Right lobe of liver (tissue), 6 donors: Measurements from ENCODE around the gene RCCD1. TPM values are rescaled to one million over a fixed set of nuclear protein-coding genes. Genes with fewer than 3 reads are reported as not detected.

Experiments
- ATAC-seq, 4 donors: fragments of 200-7000 bp; cut with Tn5 transposase; one replicate each; pipeline ENCODE4 v1.9.1; 2020; ENCODE audit warnings: mild to moderate bottlenecking in 4 of 4, moderate library complexity in 4 of 4
- DNase-seq, 3 donors: peaks; one replicate each; pipeline ENCODE4 v3.0.0-alpha.2; 2020
- H3K27ac ChIP-seq, 3 donors: fragments of 200-600 bp; one replicate each; pipeline ENCODE4 v1.8.0; 2022
- H3K27me3 ChIP-seq, 2 donors: fragments of 200-600 bp; one replicate each; pipeline ENCODE4 v1.8.0; 2022
- H3K36me3 ChIP-seq, 4 donors: fragments of 200-600 bp; sonication (generic) in 1 of 4; one replicate each; pipeline versions ENCODE4 v1.5.1 to v1.8.0; 2017 to 2022; ENCODE audit warnings: control low read depth in 1 of 4
- H3K4me1 ChIP-seq, 4 donors: fragments of 200-600 bp; sonication (generic) in 1 of 4; one replicate each; pipeline versions ENCODE4 v1.5.1 to v1.8.0; 2017 to 2022; ENCODE audit warnings: control low read depth in 1 of 4
- H3K4me3 ChIP-seq, 3 donors: fragments of 200-600 bp; one replicate each; pipeline ENCODE4 v1.8.0; 2022
- H3K9me3 ChIP-seq, 4 donors: fragments of 200-600 bp; sonication (generic) in 1 of 4; one replicate each; pipeline versions ENCODE4 v1.5.1 to v1.8.0; 2017 to 2022; ENCODE audit warnings: control low read depth in 1 of 4
- CTCF ChIP-seq, 4 donors: fragments of 200-600 bp in 3 of 4; fragments of 450-650 bp in 1 of 4; IDR thresholded peaks; one replicate each; pipeline versions ENCODE4 v1.5.1 to v1.8.0; 2016 to 2022; ENCODE audit warnings: antibody characterized with exemption in 4 of 4, mild to moderate bottlenecking in 2 of 4
- POLR2A ChIP-seq: fragments of 450-650 bp; IDR thresholded peaks from one replicate; pipeline ENCODE4 v1.6.1; 2017; ENCODE audit warnings: antibody characterized with exemption, mild to moderate bottlenecking
- WGBS: methylation state at CpG from one replicate; pipeline ENCODE4 v1.1.6; 2018; ENCODE audit warnings: low coverage, low lambda C conversion rate; ENCODE audit not compliant: insufficient coverage; ENCODE audit errors: missing lambda C conversion rate; 5-methylcytosine and 5-hydroxymethylcytosine counted together
- intact Hi-C, 2 donors: fragments of 100-400 bp; cut with DNase I; formaldehyde crosslinking; loops; one replicate each; pipeline versions ENCODE4 v1.11.2 to v1.14.1; 2022
- total RNA-seq, 6 experiments: library from RNA; depleted of rRNA in 2 of 6; stranded (reverse); fragments of >200 nt in 2 of 6; fragmentation: NEBNext Ultra II Directional in 3 of 6; extraction: Animal tissue kit (Norgen Biotek cat#: 25700) in 3 of 6; gene quantifications; one replicate each; pipeline versions ENCODE4 v1.1.0 to v1.2.4, GENCODE V29; 2016 to 2023
- donor health status: DM: no; HTN: yes; CAD: no.
- donor health status: DM: no; HTN: no; CAD: no.
- donor health status: DM: no; HTN: no; CAD: no.
- donor health status: DM: no; HTN: yes; CAD: no.
- donor health status: DM: no; HTN: yes; CAD: no.

RCCD1 gene
- total RNA-seq, 6 experiments from 2014 or later = 4.8 to 7.9 (median 6.6) TPM

GRCh38 chr15:90933301-90933700, 21.4 kb upstream of the RCCD1 start:
- no peak for DNase-seq
- ATAC-seq = no peak

GRCh38 chr15:90934256-90934948, 20.3 kb upstream of the RCCD1 start:
- ATAC-seq (peak; percentile 48 to 58 (median 51)), DNase-seq (peak; percentile 87 to 88 (median 87))
- 5% methylated on average over 12 of the region's 19 CpGs for WGBS
- no peaks in the 10 kb centered on the region for H3K27me3 ChIP-seq
- peak overlapping the region; percentile 61 to 69 (median 63) for H3K4me3 ChIP-seq
- H3K9me3 ChIP-seq = no peaks in the 10 kb centered on the region
- peak overlapping the region; percentile 2 to 58 (median 54) for H3K27ac ChIP-seq
- H3K4me1 ChIP-seq = peaks cover 0 to 28% (median 6%) of the 10 kb centered on the region in 4 donors
- peaks cover 0 to 8% (median 0%) of the 10 kb centered on the region in 4 donors for H3K36me3 ChIP-seq
- intact Hi-C loops = no loop called here
- no peak for TF ChIP-seq POLR2A
- peak; percentile 75 to 89 (median 87) for TF ChIP-seq CTCF (IDR thresholded peaks at IDR 0.05)

More at GRCh38 chr15:90933301-90933700, 21.4 kb upstream of the RCCD1 start:
- no peak overlapping the region for H3K4me3 ChIP-seq
- no peaks in the 10 kb centered on the region for H3K27me3 ChIP-seq
- intact Hi-C loops = no loop called here
- peaks cover 0 to 3% (median 0%) of the 10 kb centered on the region in 4 donors for H3K36me3 ChIP-seq
- no peaks in the 10 kb centered on the region for H3K9me3 ChIP-seq
- TF ChIP-seq CTCF (IDR thresholded peaks at IDR 0.05) (no peak), POLR2A (no peak)
- 40% methylated on average over 1 of the region's 1 CpG for WGBS
- peaks cover 0 to 37% (median 6%) of the 10 kb centered on the region in 4 donors for H3K4me1 ChIP-seq
- H3K27ac ChIP-seq = no peak overlapping the region

GRCh38 chr15:90934949-90935751, 19.5 kb upstream of the RCCD1 start, which contains the start of gene UNC45A:
Gene UNC45A, plus strand, starts transcription at chr15:90935285. Its CDS starts 40 bp downstream, at chr15:90935325.
- ATAC-seq = peak; percentile 78 to 89 (median 82)
- no peaks in the 10 kb centered on the region for H3K9me3 ChIP-seq
- H3K4me1 ChIP-seq = peaks cover 0 to 28% (median 6%) of the 10 kb centered on the region in 4 donors
- peaks cover 0 to 15% (median 3%) of the 10 kb centered on the region in 4 donors for H3K36me3 ChIP-seq
- peak within 1 kb of the TSS; percentile 61 to 69 (median 63) for H3K4me3 ChIP-seq
- intact Hi-C loops = no loop called here
- peak within 1 kb of the TSS; percentile 20 to 58 (median 54) for H3K27ac ChIP-seq
- H3K27me3 ChIP-seq = no peaks in the 10 kb centered on the region
- DNase-seq = peak; percentile 97 to 98 (median 97)
- WGBS = 0% methylated on average over 37 of the region's 65 CpGs
- peak; percentile 56 for TF ChIP-seq POLR2A
- no peak for TF ChIP-seq CTCF (IDR thresholded peaks at IDR 0.05)

GRCh38 chr15:90936823-90937222, 17.9 kb upstream of the RCCD1 start:
- H3K4me3 ChIP-seq = no peak overlapping the region
- H3K36me3 ChIP-seq = peaks cover 0 to 32% (median 11%) of the 10 kb centered on the region in 4 donors
- peaks cover 0 to 17% (median under 1%) of the 10 kb centered on the region in 4 donors for H3K4me1 ChIP-seq
- DNase-seq = no peak
- H3K9me3 ChIP-seq = no peaks in the 10 kb centered on the region
- no peak overlapping the region for H3K27ac ChIP-seq
- WGBS = 75% methylated on average over 1 of the region's 1 CpG
- ATAC-seq = no peak
- no peak for TF ChIP-seq CTCF (IDR thresholded peaks at IDR 0.05)
- H3K27me3 ChIP-seq = no peaks in the 10 kb centered on the region
- intact Hi-C loops = no loop called here
